Measurements from ENCODE around the gene NANOGP8. TPM values are rescaled to one million over a fixed set of nuclear protein-coding genes. Genes with fewer than 3 reads are reported as not detected.

Gene NANOGP8
- total RNA-seq, 1 donor from 2014 or later: not detected

- Histone ChIP-seq H3K27me3 (ENCODE audit: low read depth) (no peaks in the 10 kb centered on the region), H3K27ac (replicated peaks) (no peak overlapping the region), H3K9me3 (replicated peaks) (no peaks in the 10 kb centered on the region), H3K4me3 (no peak overlapping the region), H3K4me1 (no peaks in the 10 kb centered on the region), H3K36me3 (no peaks in the 10 kb centered on the region)
- intact Hi-C loops (cut with micrococcal nuclease): no loop called here
- TF ChIP-seq CTCF (IDR thresholded peaks at IDR 0.05; ENCODE audit: borderline replicate concordance): no peak
- no peak for DNase-seq
These were observed 44.5 kb downstream of the NANOGP8 start for GRCh38 chr15:35040339-35041255.

GRCh38 chr15:35038626-35039451, 46.3 kb downstream of the NANOGP8 start:
- TF ChIP-seq CTCF (IDR thresholded peaks at IDR 0.05; ENCODE audit: borderline replicate concordance): no peak
- Histone ChIP-seq H3K9me3 (replicated peaks) (no peaks in the 10 kb centered on the region), H3K4me1 (no peaks in the 10 kb centered on the region), H3K27me3 (ENCODE audit: low read depth) (no peaks in the 10 kb centered on the region), H3K27ac (replicated peaks) (no peak overlapping the region), H3K36me3 (no peaks in the 10 kb centered on the region), H3K4me3 (no peak overlapping the region)
- no peak for DNase-seq
- intact Hi-C loops (cut with micrococcal nuclease): no loop called here

Other genes starting within 250 kb of the NANOGP8 start
- gene AQR, start 115.6 kb downstream of the NANOGP8 start, total RNA-seq: 9.8 TPM
- gene ZNF770, start 97.0 kb downstream of the NANOGP8 start, total RNA-seq: 41.3 TPM

Measured in left ventricle myocardium inferior (tissue), 1 donor.